Stimulated activated CD4-positive, alpha-beta T cell treated with anti-CD3 and anti-CD28 coated beads, Interleukin-1b, Interleukin-23, amount 100 ng/mL, for 24 hours (primary cell): ENCODE measurements around the gene ADAMTSL4.
"Not testable (repeated sequence)": the region's sequence is repeated elsewhere in the genome, so short reads cannot be mapped to it uniquely, and the experiment has no call there.

Experiments
- DNase-seq, 4 experiments: peaks; one replicate each; pipeline ENCODE4 v3.0.0-alpha.2; 2020; ENCODE audit warnings: low read depth in 4 of 4, low spot score in 1 of 4

Gene ADAMTSL4

GRCh38 chr1:150581437-150581836 lies 32.2 kb downstream of the ADAMTSL4 start:
- not testable (repeated sequence) for DNase-seq

- not testable (repeated sequence) for DNase-seq
Measured at GRCh38 chr1:150581962-150582361, 32.8 kb downstream of the ADAMTSL4 start.

DNA sequence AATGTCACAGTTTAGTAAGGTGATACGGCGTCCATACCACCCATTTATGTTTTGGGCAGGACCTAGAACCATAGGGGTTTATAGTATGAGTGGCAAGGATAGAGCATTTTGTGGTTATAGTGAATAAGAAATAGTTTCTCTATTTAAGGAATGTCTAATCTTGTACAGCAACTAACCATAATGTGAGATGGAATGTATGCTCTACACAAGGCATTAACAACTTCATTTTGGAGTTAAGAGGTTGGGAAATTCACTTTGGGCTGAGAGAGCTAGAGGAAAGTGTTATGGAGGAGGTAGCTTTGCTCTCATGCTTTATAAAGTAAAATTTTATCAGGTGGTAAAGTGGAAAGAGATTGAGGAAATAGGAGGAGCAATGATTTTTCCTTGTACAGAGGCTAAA lies 33.2 kb downstream of the ADAMTSL4 start:
- no peak for DNase-seq

DNA sequence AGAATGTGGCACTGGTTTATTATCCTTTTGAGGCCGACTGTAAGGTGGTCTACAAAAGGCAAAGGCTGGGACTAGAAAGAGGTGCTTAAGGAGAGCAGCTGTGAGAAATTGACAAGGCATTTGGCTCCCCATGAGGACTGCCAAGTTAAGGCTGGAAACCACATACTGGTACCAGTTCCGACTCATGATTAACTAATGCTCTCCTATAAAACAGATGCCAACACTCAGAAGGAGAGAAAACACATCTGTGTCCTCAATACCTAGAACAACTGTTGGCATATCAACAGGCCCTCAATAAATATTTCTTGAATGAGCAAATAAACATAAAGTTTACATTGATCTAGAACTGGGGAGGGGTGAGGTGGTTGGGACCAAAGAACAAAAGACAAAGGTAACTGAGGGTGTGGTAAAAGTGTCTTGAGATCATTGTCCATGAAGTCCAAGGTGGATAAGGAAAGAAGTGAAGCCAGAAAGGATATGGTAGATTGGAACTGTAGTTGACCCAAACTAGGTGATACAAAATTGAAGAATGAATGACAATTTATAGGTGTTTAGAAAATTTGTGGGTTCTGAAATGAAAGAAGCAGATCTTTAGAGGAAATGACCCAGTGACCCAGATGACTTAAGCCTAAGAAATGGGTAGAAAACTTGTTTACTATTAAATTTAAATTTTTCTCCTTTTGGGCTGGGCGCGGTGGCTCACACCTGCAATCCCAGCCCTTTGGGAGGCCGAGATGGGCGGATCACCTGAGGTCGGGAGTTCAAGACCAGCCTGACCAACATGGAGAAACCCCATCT lies 47.1 kb downstream of the ADAMTSL4 start:
- no peak for DNase-seq

DNA sequence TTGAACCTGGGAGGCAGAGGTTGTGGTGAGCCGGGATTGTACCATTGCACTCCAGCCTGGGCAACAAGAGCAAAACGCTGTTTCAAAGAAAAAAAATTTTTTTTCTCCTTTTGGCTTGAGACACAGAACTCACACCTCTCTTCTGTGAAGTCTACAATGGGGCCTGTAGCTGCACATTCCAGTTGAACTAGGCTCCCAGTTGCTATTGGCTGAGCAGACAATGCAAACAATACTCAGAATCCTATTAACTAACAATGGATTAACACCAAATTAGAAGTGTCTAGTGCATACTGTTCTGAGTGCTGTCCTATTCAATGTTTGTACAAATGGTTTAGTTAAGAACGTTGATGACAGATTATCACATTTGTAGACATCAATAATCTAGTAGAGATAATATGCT lies 47.8 kb downstream of the ADAMTSL4 start:
- DNase-seq, result no peak

GRCh38 chr1:150598346-150598745 lies 49.1 kb downstream of the ADAMTSL4 start:
- DNase-seq, result not testable (repeated sequence)

GRCh38 chr1:150601540-150601939 lies 52.3 kb downstream of the ADAMTSL4 start:
- DNase-seq, result no peak

- not testable (repeated sequence) for DNase-seq
Measured at GRCh38 chr1:150602372-150602771, 53.2 kb downstream of the ADAMTSL4 start.

- no peak for DNase-seq
Measured at GRCh38 chr1:150603711-150604110, 54.5 kb downstream of the ADAMTSL4 start.

- no peak for DNase-seq
Measured at GRCh38 chr1:150604226-150604588, 55.0 kb downstream of the ADAMTSL4 start.

DNA sequence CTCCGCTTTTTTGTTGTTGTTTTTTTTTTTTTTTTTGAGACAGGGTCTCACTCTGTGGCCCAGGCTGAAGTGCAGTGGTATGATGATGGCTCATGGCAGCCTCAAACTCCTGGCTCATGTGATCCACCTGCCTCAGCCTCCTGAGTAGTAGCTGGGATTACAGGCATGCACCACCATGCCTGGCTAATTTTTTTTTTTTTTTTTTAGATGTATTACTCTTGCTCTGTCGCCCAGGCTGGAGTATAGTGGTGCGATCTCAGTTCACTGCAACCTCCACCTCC lies 56.2 kb downstream of the ADAMTSL4 start:
- DNase-seq, result not testable (repeated sequence)

GRCh38 chr1:150606463-150607142 lies 57.4 kb downstream of the ADAMTSL4 start:
- DNase-seq, result no peak

DNA sequence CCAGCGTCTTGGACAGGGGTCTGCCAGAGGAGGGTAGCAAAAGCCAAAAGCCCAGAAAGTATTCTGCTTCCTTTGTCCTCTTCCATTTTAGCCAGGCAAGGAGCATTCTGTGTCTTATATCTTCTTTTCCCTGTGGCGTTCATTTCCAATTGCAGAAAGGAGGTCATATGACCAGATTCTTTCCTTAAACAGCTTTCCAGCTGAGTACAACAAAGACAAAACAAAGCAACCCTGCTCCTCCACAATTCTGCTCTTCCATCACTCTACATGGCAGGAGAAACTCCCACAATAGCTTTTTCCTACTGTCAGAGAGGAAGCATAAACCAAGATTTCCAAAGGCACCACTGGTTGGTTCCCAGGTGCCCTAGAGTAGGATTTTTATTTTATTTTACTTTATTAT lies 60.5 kb downstream of the ADAMTSL4 start:
- DNase-seq, result no peak
